NOMO-1 (cell line): Measurements from ENCODE around the gene PNPO.

ENCODE experiments used
- DNase-seq, 2 experiments: peaks; one replicate each; lab custom pipeline; 2025; ENCODE audit not compliant: unreplicated experiment in 2 of 2; lab: John Stamatoyannopoulos, UW

PNPO gene

GRCh38 chr17:47948706-47949196 is 7.4 kb downstream of the PNPO start:
- DNase-seq, result no peak

GRCh38 chr17:47949197-47949759 is 7.9 kb downstream of the PNPO start:
- DNase-seq, result peak; percentile 67 to 70

- DNase-seq, result peak in 1 of 2 experiments; percentile 17
These were observed 8.6 kb downstream of the PNPO start for GRCh38 chr17:47949946-47950345.

GRCh38 chr17:47950448-47950847 is 9.1 kb downstream of the PNPO start:
- DNase-seq, result no peak

- no peak for DNase-seq
These were observed 11.0 kb downstream of the PNPO start for GRCh38 chr17:47952171-47953021.

- DNase-seq, result no peak
These were observed 12.5 kb downstream of the PNPO start for GRCh38 chr17:47953909-47954308.

- no peak for DNase-seq
These were observed 14.4 kb downstream of the PNPO start for GRCh38 chr17:47955497-47956461.

GRCh38 chr17:47956791-47957590 is 15.6 kb downstream of the PNPO start:
- no peak for DNase-seq

- no peak for DNase-seq
These were observed 16.5 kb downstream of the PNPO start, which contains the start of gene PRR15L for GRCh38 chr17:47957591-47958490. Gene PRR15L (minus strand): TSS chr17:47957883. CDS start chr17:47953234, 4,649 bp downstream.

- DNase-seq, result no peak
These were observed 18.7 kb downstream of the PNPO start for GRCh38 chr17:47959825-47960655.

- DNase-seq, result no peak
These were observed 20.0 kb downstream of the PNPO start for GRCh38 chr17:47961406-47961805.

GRCh38 chr17:47962901-47963300 is 21.5 kb downstream of the PNPO start:
- no peak for DNase-seq

- no peak for DNase-seq
These were observed 23.5 kb downstream of the PNPO start for GRCh38 chr17:47964856-47965255.

GRCh38 chr17:47966079-47966519 is 24.7 kb downstream of the PNPO start:
- no peak for DNase-seq

GRCh38 chr17:47967607-47968252 is 26.4 kb downstream of the PNPO start:
- DNase-seq, result no peak

- DNase-seq, result no peak
These were observed 27.5 kb downstream of the PNPO start for GRCh38 chr17:47968836-47969235.

- DNase-seq, result no peak
These were observed 28.8 kb downstream of the PNPO start for GRCh38 chr17:47969930-47970724.
